Measurements from ENCODE around the gene DNAL1.

Gene DNAL1

DNA sequence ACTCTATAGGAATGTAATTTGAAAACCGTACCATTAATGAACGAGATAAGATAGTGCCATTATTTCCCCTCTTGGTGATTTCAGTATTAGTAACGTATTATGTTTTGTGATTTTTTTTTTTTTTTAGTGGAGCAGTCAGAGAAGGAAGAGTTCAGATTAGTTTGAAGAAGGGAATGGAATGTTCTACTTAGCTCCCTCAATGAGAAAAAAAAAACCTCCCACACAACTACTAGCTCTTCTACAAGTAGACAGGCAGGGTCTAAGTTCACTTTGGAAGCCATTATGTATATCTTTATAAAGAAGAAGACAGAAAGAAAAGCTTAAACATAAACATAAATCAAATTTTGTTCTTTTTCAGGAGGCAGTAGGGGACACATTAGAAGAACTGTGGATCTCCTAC is 42.1 kb downstream of the DNAL1 start:
- no peak for DNase-seq
- Histone ChIP-seq H3K27me3 (no peaks in the 10 kb centered on the region), H3K4me3 (no peak overlapping the region), H3K27ac (no peak overlapping the region), H3K36me3 (peaks cover 8 to 27% (median 25%) of the 10 kb centered on the region in 3 donors), H3K9me3 (no peaks in the 10 kb centered on the region), H3K4me1 (no peaks in the 10 kb centered on the region)
- TF ChIP-seq, protein P1, sequence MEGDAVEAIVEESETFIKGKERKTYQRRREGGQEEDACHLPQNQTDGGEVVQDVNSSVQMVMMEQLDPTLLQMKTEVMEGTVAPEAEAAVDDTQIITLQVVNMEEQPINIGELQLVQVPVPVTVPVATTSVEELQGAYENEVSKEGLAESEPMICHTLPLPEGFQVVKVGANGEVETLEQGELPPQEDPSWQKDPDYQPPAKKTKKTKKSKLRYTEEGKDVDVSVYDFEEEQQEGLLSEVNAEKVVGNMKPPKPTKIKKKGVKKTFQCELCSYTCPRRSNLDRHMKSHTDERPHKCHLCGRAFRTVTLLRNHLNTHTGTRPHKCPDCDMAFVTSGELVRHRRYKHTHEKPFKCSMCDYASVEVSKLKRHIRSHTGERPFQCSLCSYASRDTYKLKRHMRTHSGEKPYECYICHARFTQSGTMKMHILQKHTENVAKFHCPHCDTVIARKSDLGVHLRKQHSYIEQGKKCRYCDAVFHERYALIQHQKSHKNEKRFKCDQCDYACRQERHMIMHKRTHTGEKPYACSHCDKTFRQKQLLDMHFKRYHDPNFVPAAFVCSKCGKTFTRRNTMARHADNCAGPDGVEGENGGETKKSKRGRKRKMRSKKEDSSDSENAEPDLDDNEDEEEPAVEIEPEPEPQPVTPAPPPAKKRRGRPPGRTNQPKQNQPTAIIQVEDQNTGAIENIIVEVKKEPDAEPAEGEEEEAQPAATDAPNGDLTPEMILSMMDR (IDR thresholded peaks at IDR 0.05): no peak
- intact Hi-C loops (cut with DNase I; ENCODE audit: low total_unique reads): no loop called here

DNA sequence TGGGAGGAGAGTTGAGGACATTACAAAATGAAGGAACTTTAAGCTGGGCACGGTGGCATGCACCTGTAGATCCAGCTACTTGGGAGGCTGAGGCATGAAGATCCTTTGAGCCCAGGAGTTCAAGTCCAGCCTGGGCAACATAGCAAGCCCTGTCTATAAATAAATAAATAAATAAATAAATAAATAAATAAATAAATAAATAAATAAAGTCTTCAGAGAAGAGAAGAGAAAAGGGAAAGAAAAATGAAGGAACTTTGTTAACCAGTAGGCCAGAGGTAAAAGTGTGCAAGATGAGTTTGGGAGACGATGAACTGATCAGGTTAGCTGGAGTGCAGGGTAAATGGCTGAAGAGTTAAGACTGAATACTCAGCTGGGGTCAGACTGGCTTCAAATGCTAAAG is 49.3 kb downstream of the DNAL1 start:
- no peaks in the 10 kb centered on the region for H3K4me1 ChIP-seq
- no peak overlapping the region for H3K4me3 ChIP-seq
- TF ChIP-seq, protein P1 (IDR thresholded peaks at IDR 0.05): no peak
- H3K27me3 ChIP-seq: no peaks in the 10 kb centered on the region
- H3K9me3 ChIP-seq: no peaks in the 10 kb centered on the region
- intact Hi-C loops (cut with DNase I; ENCODE audit: low total_unique reads): no loop called here
- peaks cover 0 to 41% (median 32%) of the 10 kb centered on the region in 3 donors for H3K36me3 ChIP-seq
- no peak overlapping the region for H3K27ac ChIP-seq
- no peak for DNase-seq

DNA sequence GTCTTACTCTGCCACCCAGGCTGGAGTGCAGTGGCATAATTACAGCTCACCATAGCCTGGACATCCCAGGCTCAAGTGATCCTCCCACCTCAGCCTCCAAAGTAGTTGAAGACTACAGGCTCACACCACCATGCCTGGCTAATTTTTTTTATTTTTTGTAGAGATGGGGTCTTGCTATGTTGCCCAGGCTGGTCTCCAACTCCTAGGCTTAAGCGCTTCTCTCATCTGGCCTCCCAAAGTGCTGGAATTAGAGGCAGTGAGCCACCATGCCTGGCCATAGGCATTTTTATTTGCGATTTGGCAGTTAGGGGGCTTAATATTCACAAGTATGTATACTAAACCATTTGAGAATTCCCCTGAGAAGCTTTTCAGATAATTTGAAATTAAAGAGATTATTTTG is 50.3 kb downstream of the DNAL1 start:
- no peak overlapping the region for H3K27ac ChIP-seq
- no peaks in the 10 kb centered on the region for H3K9me3 ChIP-seq
- intact Hi-C loops (cut with DNase I; ENCODE audit: low total_unique reads): no loop called here
- peaks cover 0 to 31% (median 25%) of the 10 kb centered on the region in 3 donors for H3K36me3 ChIP-seq
- no peak for DNase-seq
- H3K4me3 ChIP-seq: no peak overlapping the region
- no peaks in the 10 kb centered on the region for H3K27me3 ChIP-seq
- TF ChIP-seq, protein P1 (IDR thresholded peaks at IDR 0.05): no peak
- H3K4me1 ChIP-seq: no peaks in the 10 kb centered on the region

GRCh38 chr14:73695997-73696396 is 51.2 kb downstream of the DNAL1 start:
- TF ChIP-seq, protein P1 (IDR thresholded peaks at IDR 0.05): no peak
- peaks cover 0 to 31% (median 16%) of the 10 kb centered on the region in 3 donors for H3K36me3 ChIP-seq
- H3K4me1 ChIP-seq: no peaks in the 10 kb centered on the region
- no peak overlapping the region for H3K4me3 ChIP-seq
- H3K27ac ChIP-seq: no peak overlapping the region
- H3K27me3 ChIP-seq: no peaks in the 10 kb centered on the region
- no peaks in the 10 kb centered on the region for H3K9me3 ChIP-seq
- DNase-seq: no peak
- intact Hi-C loops (cut with DNase I; ENCODE audit: low total_unique reads): no loop called here

DNA sequence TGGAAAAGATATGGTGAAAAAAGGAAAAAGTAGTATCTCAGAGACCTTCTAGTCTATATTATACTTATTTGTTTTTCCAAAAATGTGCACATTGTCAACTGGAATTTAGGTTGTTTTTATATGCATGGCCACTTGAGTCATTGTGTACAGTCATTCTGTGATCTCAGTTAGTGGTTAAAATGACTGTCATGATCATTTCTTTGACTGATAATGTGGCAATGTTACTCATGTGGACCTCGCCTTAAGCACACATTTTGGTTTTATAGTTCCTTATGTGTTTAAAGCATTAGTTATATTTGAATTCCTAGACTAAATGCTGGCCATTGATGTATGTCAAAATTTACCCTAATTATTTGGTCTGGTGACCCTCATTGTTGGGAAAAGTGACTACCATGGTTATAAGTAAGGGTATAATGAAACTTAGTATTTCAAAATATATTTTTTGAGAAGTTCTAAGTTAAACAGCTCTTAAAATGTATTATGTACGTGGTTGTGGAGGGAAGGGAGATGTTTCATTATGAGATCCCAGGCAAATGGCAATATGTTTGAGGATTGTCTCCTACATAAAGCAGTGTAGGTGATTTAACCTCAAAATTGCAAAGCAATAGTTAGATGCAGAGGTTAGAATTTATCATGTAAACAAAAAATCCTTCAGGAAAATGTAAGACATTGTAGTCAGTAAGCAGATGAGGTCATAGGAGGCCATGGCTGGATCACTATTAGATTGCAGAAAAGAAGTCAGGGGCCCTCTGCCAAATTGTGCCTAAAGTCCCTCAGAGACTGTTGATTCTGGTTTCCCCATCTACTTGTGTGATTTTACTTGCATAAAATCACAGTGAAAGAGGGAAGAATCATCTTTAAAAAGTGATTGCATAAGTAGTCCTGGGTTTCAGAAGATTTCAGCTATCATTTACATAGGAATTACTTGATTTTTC is 51.9 kb downstream of the DNAL1 start:
- Histone ChIP-seq H3K36me3 (peaks cover 0 to 31% (median 13%) of the 10 kb centered on the region in 3 donors), H3K4me1 (no peaks in the 10 kb centered on the region), H3K27ac (no peak overlapping the region), H3K4me3 (no peak overlapping the region), H3K9me3 (no peaks in the 10 kb centered on the region), H3K27me3 (no peaks in the 10 kb centered on the region)
- intact Hi-C loops (cut with DNase I; ENCODE audit: low total_unique reads): no loop called here
- TF ChIP-seq, protein P1 (IDR thresholded peaks at IDR 0.05): no peak
- DNase-seq: no peak

All from tibial artery (tissue), 4 donors.